ENCODE measurements around the gene CDK2. TPM values are rescaled to one million over a fixed set of nuclear protein-coding genes. Genes with fewer than 3 reads are reported as not detected.
A peak's percentile ranks its signal among the peaks of the same experiment; 100 is the strongest.

Gene CDK2
- total and polyA plus RNA-seq, 9 of the 15 experiments (the other 6 are each of a cell fraction or from before 2014, with no cell fraction given) = 17.4 to 213 (median 109) TPM

- no peak for TF ChIP-seq SFPQ (IDR thresholded peaks at IDR 0.05; ENCODE audit: low read depth, low read length)
- TF ChIP-seq SMARCA5 (IDR thresholded peaks at IDR 0.05) = peak; percentile 98
- TF ChIP-seq GTF2E2 (tag; IDR thresholded peaks at IDR 0.05) = no peak
- TF ChIP-seq NFIC (IDR thresholded peaks at IDR 0.05) = 0 out of 2 replicates have a peak, but pooled peaks have one; percentile 18
- no peak for TF ChIP-seq LEF1 (IDR thresholded peaks at IDR 0.05)
- peak; percentile 62; the same call in 1 of the 2 replicates for TF ChIP-seq HLTF (IDR thresholded peaks at IDR 0.05)
- no peak for TF ChIP-seq MTF1 (CRISPR knock-in tag; IDR thresholded peaks at IDR 0.05; ENCODE audit: borderline replicate concordance)
- TF ChIP-seq ZSCAN29 (IDR thresholded peaks at IDR 0.05) = 0 out of 2 replicates have a peak, but pooled peaks have one; percentile 31
- TF ChIP-seq GTF2B (IDR thresholded peaks at IDR 0.05; ENCODE audit: extremely low read depth, insufficient read length) = no peak
- no peak for TF ChIP-seq PHF8 (IDR thresholded peaks at IDR 0.05; ENCODE audit: borderline replicate concordance, low read length)
- TF ChIP-seq ZNF785 (CRISPR knock-in tag; IDR thresholded peaks at IDR 0.05) = no peak
- TF ChIP-seq ELF4 (CRISPR knock-in tag; IDR thresholded peaks at IDR 0.05) = no peak
- TF ChIP-seq HNRNPK (IDR thresholded peaks at IDR 0.05; ENCODE audit: low read depth, low read length, poor library complexity, severe bottlenecking) = no peak
- no peak for TF ChIP-seq KLF10 (CRISPR knock-in tag; IDR thresholded peaks at IDR 0.05)
- TF ChIP-seq POU5F1 (IDR thresholded peaks at IDR 0.05; ENCODE audit: borderline replicate concordance, low read depth, low read length, partially characterized antibody) = no peak
- no peak for TF ChIP-seq FIP1L1 (IDR thresholded peaks at IDR 0.05; ENCODE audit: low read depth, low read length, poor library complexity, severe bottlenecking)
- TF ChIP-seq RAD51 (IDR thresholded peaks at IDR 0.05; ENCODE audit: borderline replicate concordance, low read depth) = 0 out of 2 replicates have a peak, but pooled peaks have one; percentile 19
- no peak for TF ChIP-seq GABPA (tag; conservative IDR thresholded peaks at IDR 0.05; ENCODE audit: low read depth)
- TF ChIP-seq ZNF444 (CRISPR knock-in tag; IDR thresholded peaks at IDR 0.05) = no peak
- TF ChIP-seq CBFB (CRISPR knock-in tag; IDR thresholded peaks at IDR 0.05) = no peak
- TF ChIP-seq ZFP1 (CRISPR knock-in tag; IDR thresholded peaks at IDR 0.05) = no peak
- no peak for TF ChIP-seq RBM14 (IDR thresholded peaks at IDR 0.05; ENCODE audit: borderline replicate concordance, insufficient read depth, low read depth, low read length)
- TF ChIP-seq ZNF668 (CRISPR knock-in tag; IDR thresholded peaks at IDR 0.05) = no peak
- TF ChIP-seq CEBPZ (IDR thresholded peaks at IDR 0.05; ENCODE audit: borderline replicate concordance, low read depth, low read length) = no peak
- no peak for TF ChIP-seq DDX20 (tag; IDR thresholded peaks at IDR 0.05; ENCODE audit: low read depth)
Measured at GRCh38 chr12:55996201-55996714, 29.6 kb downstream of the CDK2 start (continued).
